ENCODE measurements around the gene MSMP. TPM values are rescaled to one million over a fixed set of nuclear protein-coding genes. Genes with fewer than 3 reads are reported as not detected.

MSMP gene
- total and polyA plus RNA-seq, 2 donors (not counting 3 experiments of a cell fraction or from before 2014, with no cell fraction given), result 18.8 to 29.0 TPM

DNA sequence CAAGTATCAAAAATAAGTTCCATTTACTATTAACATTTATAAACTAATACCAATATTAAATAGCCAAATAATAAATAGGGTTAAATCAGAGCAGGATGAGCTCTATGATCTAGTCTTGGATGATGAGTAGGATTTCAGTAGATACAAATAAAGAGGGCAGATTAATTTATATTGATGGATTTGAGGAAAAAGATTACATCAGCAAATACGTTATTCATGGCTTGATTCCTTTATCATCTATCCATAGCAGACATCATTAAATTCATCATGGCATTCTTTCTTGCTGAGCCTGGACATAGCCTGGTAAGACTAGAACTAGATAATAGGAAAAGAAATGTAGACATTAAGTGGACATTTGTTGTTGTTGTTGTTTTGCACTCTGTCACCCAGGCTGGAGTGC, 13.4 kb upstream of the MSMP start:
- no peaks in the 10 kb centered on the region for H3K9me1 ChIP-seq (replicated peaks; ENCODE audit: control insufficient read depth, extremely low read depth, insufficient read depth, low read length)
- no peaks in the 10 kb centered on the region for H3K79me2 ChIP-seq (ENCODE audit: control insufficient read depth, insufficient read depth, low read length)
- DNase-seq (ENCODE audit: low read depth, low spot score) (no peak), FAIRE-seq (no peak)
- no peak overlapping the region for H3K4me3 ChIP-seq (replicated peaks in 1 of 3; ENCODE audit: insufficient read depth in 1 of 3, low read depth in 1 of 3, low read length in 3 of 3)
- peaks cover 21% of the 10 kb centered on the region for H3K4me1 ChIP-seq (ENCODE audit: control insufficient read depth, extremely low read depth, insufficient read depth, low read length)
- TF ChIP-seq JUN (IDR thresholded peaks at IDR 0.05; ENCODE audit: borderline replicate concordance, insufficient read depth, insufficient read length, low read depth) (no peak), GATA2 (IDR thresholded peaks at IDR 0.05; ENCODE audit: insufficient read depth, insufficient read length, low read depth, low read length) (no peak), FOS (IDR thresholded peaks at IDR 0.05; ENCODE audit: borderline replicate concordance, insufficient read depth, low read length) (no peak), EZH2 (IDR thresholded peaks at IDR 0.05; ENCODE audit: borderline replicate concordance, low read depth, low read length, severe bottlenecking) (no peak), POLR2A (IDR thresholded peaks at IDR 0.05; ENCODE audit: low read depth, low read length) (no peak), MYC (IDR thresholded peaks at IDR 0.05; ENCODE audit: low read depth, low read length) (no peak), POLR2AphosphoS5 (IDR thresholded peaks at IDR 0.05; ENCODE audit: insufficient read depth, low read depth, low read length) (no peak)
- TF ChIP-seq, protein P1, sequence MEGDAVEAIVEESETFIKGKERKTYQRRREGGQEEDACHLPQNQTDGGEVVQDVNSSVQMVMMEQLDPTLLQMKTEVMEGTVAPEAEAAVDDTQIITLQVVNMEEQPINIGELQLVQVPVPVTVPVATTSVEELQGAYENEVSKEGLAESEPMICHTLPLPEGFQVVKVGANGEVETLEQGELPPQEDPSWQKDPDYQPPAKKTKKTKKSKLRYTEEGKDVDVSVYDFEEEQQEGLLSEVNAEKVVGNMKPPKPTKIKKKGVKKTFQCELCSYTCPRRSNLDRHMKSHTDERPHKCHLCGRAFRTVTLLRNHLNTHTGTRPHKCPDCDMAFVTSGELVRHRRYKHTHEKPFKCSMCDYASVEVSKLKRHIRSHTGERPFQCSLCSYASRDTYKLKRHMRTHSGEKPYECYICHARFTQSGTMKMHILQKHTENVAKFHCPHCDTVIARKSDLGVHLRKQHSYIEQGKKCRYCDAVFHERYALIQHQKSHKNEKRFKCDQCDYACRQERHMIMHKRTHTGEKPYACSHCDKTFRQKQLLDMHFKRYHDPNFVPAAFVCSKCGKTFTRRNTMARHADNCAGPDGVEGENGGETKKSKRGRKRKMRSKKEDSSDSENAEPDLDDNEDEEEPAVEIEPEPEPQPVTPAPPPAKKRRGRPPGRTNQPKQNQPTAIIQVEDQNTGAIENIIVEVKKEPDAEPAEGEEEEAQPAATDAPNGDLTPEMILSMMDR (IDR thresholded peaks at IDR 0.05; ENCODE audit: extremely low read depth in 1 of 2, insufficient read depth in 1 of 2, low read depth in 1 of 2, low read length in 2 of 2), result no peak
- TF ChIP-seq, protein P2, sequence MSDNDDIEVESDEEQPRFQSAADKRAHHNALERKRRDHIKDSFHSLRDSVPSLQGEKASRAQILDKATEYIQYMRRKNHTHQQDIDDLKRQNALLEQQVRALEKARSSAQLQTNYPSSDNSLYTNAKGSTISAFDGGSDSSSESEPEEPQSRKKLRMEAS (IDR thresholded peaks at IDR 0.05; ENCODE audit: insufficient read depth, insufficient read length), result no peak
- no peaks in the 10 kb centered on the region for H3K36me3 ChIP-seq (ENCODE audit: control insufficient read depth in 2 of 2, extremely low read depth in 1 of 2, insufficient read depth in 2 of 2, low read length in 2 of 2)
- ChIA-PET CTCF (interaction anchor here (0.6 to 1.4 kb wide), 2 partner anchors 10 to 115 kb away, joined by 3 to 4 read pairs; no protein-coding TSS in a partner anchor), POLR2A (no interaction called here)
- dilution Hi-C loops (cut with MboI; ENCODE audit: extremely low pct_ligation_motif_present, low sequenced_read_pairs) (no loop called here), intact Hi-C loops (cut with micrococcal nuclease) (no loop called here)
- no TSS peak for BruUV-seq (replicated peaks)
- no peaks in the 10 kb centered on the region for H3K27me3 ChIP-seq (ENCODE audit: control insufficient read depth in 2 of 2, insufficient read depth in 2 of 2, low read length in 2 of 2)
- no peak overlapping the region for H2AFZ ChIP-seq (ENCODE audit: low read depth, low read length)
- H4K20me1 ChIP-seq (replicated peaks; ENCODE audit: control insufficient read depth, extremely low read depth, insufficient read depth, low read length), result no peaks in the 10 kb centered on the region
- H3K4me2 ChIP-seq (ENCODE audit: insufficient read depth, low read length), result no peak overlapping the region
- no peaks in the 10 kb centered on the region for H3K9me3 ChIP-seq (replicated peaks; ENCODE audit: control insufficient read depth, insufficient read depth, low read length)
- H3K9ac ChIP-seq (replicated peaks; ENCODE audit: extremely low read depth, insufficient read depth, low read length), result no peak overlapping the region
- H3K27ac ChIP-seq (ENCODE audit: insufficient read depth, low read depth, low read length), result no peak overlapping the region
